Measurements from ENCODE around the gene VPS35L.

GRCh38 chr16:19741354-19741753 lies 185.9 kb downstream of the VPS35L start:
- no peak for TF ChIP-seq CTCF (IDR thresholded peaks at IDR 0.05; ENCODE audit: poor library complexity)
- TF ChIP-seq EZH2 (IDR thresholded peaks at IDR 0.05; ENCODE audit: borderline replicate concordance) = no peak

Data from hepatocyte (in vitro differentiated cells).